GM18873 (cell line): ENCODE measurements around the gene DIAPH3.

Experiments
- ATAC-seq: cut with Tn5 transposase; IDR thresholded peaks from one replicate; pipeline ENCODE4 v1.9.1; 2021; ENCODE audit warnings: mild to moderate bottlenecking, moderate library complexity, moderate number of reproducible peaks; ENCODE audit not compliant: unreplicated experiment, low FRiP score

DIAPH3 gene

GRCh38 chr13:59823486-59823885 lies 340.2 kb downstream of the DIAPH3 start:
- ATAC-seq: no peak

- ATAC-seq: no peak
Measured at GRCh38 chr13:59809564-59809963, 354.2 kb downstream of the DIAPH3 start.

- ATAC-seq: no peak
Measured at GRCh38 chr13:59806801-59807200, 356.9 kb downstream of the DIAPH3 start.

- ATAC-seq: no peak
Measured at GRCh38 chr13:59801107-59801880, 362.4 kb downstream of the DIAPH3 start.

GRCh38 chr13:59793107-59793506 lies 370.6 kb downstream of the DIAPH3 start:
- ATAC-seq: no peak

- no peak for ATAC-seq
Measured at GRCh38 chr13:59790626-59791025, 373.1 kb downstream of the DIAPH3 start.

GRCh38 chr13:59789558-59789957 lies 374.2 kb downstream of the DIAPH3 start:
- ATAC-seq: no peak

GRCh38 chr13:59787679-59788078 lies 376.0 kb downstream of the DIAPH3 start:
- no peak for ATAC-seq

GRCh38 chr13:59782696-59783095 lies 381.0 kb downstream of the DIAPH3 start:
- ATAC-seq: no peak

- ATAC-seq: no peak
Measured at GRCh38 chr13:59780058-59780457, 383.7 kb downstream of the DIAPH3 start.

GRCh38 chr13:59776924-59777690 lies 386.6 kb downstream of the DIAPH3 start:
- ATAC-seq: no peak

GRCh38 chr13:59774491-59774971 lies 389.2 kb downstream of the DIAPH3 start:
- no peak for ATAC-seq

- no peak for ATAC-seq
Measured at GRCh38 chr13:59771272-59771671, 392.5 kb downstream of the DIAPH3 start.

GRCh38 chr13:59770451-59770850 lies 393.3 kb downstream of the DIAPH3 start:
- no peak for ATAC-seq

- no peak for ATAC-seq
Measured at GRCh38 chr13:59766236-59766635, 397.5 kb downstream of the DIAPH3 start.

- ATAC-seq: peak; percentile 73
Measured at GRCh38 chr13:59755632-59756290, 408.0 kb downstream of the DIAPH3 start.

GRCh38 chr13:59754411-59754810 lies 409.3 kb downstream of the DIAPH3 start:
- ATAC-seq: no peak

GRCh38 chr13:59750860-59751259 lies 412.9 kb downstream of the DIAPH3 start:
- no peak for ATAC-seq

GRCh38 chr13:59748046-59748445 lies 415.7 kb downstream of the DIAPH3 start:
- no peak for ATAC-seq

- ATAC-seq: no peak
Measured at GRCh38 chr13:59747529-59747928, 416.2 kb downstream of the DIAPH3 start.

GRCh38 chr13:59746291-59746962 lies 417.3 kb downstream of the DIAPH3 start:
- ATAC-seq: no peak
